CD14-positive monocyte (primary cell): ENCODE measurements around the gene OR5B3. TPM values are rescaled to one million over a fixed set of nuclear protein-coding genes. Genes with fewer than 3 reads are reported as not detected.
"Not testable (repeated sequence)": the region's sequence is repeated elsewhere in the genome, so short reads cannot be mapped to it uniquely, and the experiment has no call there.

ENCODE experiments used
- DNase-seq, 3 donors: peaks; one replicate each; pipeline ENCODE4 v3.0.0-alpha.2; 2011 to 2022
- H2AFZ ChIP-seq: 2 replicates; pipeline ENCODE4 v1.6.0; 2012; ENCODE audit warnings: mild to moderate bottlenecking, low read depth, low read length, inconsistent platforms; ENCODE audit not compliant: insufficient read depth, poor library complexity, severe bottlenecking
- H3K27ac ChIP-seq, 2 donors: 1 replicate in 1 of 2; 2 replicates in 1 of 2; pipeline ENCODE4 v1.5.1; 2012 to 2013; ENCODE audit warnings: low read length in 2 of 2, control low read depth in 1 of 2, inconsistent platforms in 1 of 2, low read depth in 1 of 2, mild to moderate bottlenecking in 1 of 2
- H3K27me3 ChIP-seq, 2 donors: one replicate each; pipeline versions ENCODE4 v1.6.0 to v1.6.1; 2011 to 2013; ENCODE audit warnings: low read length in 2 of 2; ENCODE audit not compliant: control insufficient read depth in 2 of 2, insufficient read depth in 2 of 2
- H3K36me3 ChIP-seq, 2 donors: replicated peaks in 1 of 2; 1 replicate in 1 of 2; 2 replicates in 1 of 2; pipeline versions ENCODE4 v1.5.1 to v1.6.1; 2012 to 2013; ENCODE audit warnings: low read length in 2 of 2, control low read depth in 1 of 2, inconsistent platforms in 1 of 2, mild to moderate bottlenecking in 1 of 2; ENCODE audit not compliant: insufficient read depth in 2 of 2, control insufficient read depth in 1 of 2
- H3K4me1 ChIP-seq, 2 donors: 1 replicate in 1 of 2; 2 replicates in 1 of 2; pipeline versions ENCODE4 v1.5.1 to v1.6.1; 2012 to 2013; ENCODE audit warnings: low read length in 2 of 2, control low read depth in 1 of 2, inconsistent platforms in 1 of 2, mild to moderate bottlenecking in 1 of 2, moderate library complexity in 1 of 2; ENCODE audit not compliant: insufficient read depth in 2 of 2, control insufficient read depth in 1 of 2
- H3K4me2 ChIP-seq: replicated peaks from 2 replicates; pipeline ENCODE3; 2012; ENCODE audit warnings: low read length, moderate library complexity, mild to moderate bottlenecking; ENCODE audit not compliant: poor library complexity, severe bottlenecking; ENCODE audit errors: extremely low read depth
- H3K4me3 ChIP-seq, 3 experiments: fragments of 200-600 bp in 1 of 3; sonication (generic) in 1 of 3; replicated peaks in 1 of 3; 1 replicate in 2 of 3; 2 replicates in 1 of 3; pipeline ENCODE4 v1.5.1; 2011 to 2013; ENCODE audit warnings: low read length in 3 of 3, mild to moderate bottlenecking in 3 of 3, control low read depth in 2 of 3, low read depth in 2 of 3, inconsistent platforms in 1 of 3, moderate library complexity in 1 of 3
- H3K79me2 ChIP-seq: 2 replicates; pipeline ENCODE4 v1.6.0; 2012; ENCODE audit warnings: mild to moderate bottlenecking, control low read depth, inconsistent platforms, low read length, moderate library complexity; ENCODE audit not compliant: insufficient read depth
- H3K9ac ChIP-seq: 2 replicates; pipeline ENCODE4 v1.6.0; 2017; ENCODE audit warnings: low read length, mild to moderate bottlenecking; ENCODE audit not compliant: insufficient read depth, poor library complexity, severe bottlenecking
- H3K9me3 ChIP-seq, 2 donors: replicated peaks in 1 of 2; 1 replicate in 1 of 2; 2 replicates in 1 of 2; pipeline versions ENCODE4 v1.5.1 to v1.6.1; 2012 to 2013; ENCODE audit warnings: low read length in 2 of 2, control low read depth in 1 of 2; ENCODE audit not compliant: control insufficient read depth in 1 of 2, insufficient read depth in 1 of 2
- H4K20me1 ChIP-seq: 2 replicates; pipeline ENCODE4 v1.6.0; 2012; ENCODE audit warnings: mild to moderate bottlenecking, low read length, control low read depth, moderate library complexity; ENCODE audit not compliant: insufficient read depth
- H3K27ac Mint-ChIP-seq, 7 donors: one replicate each; pipeline ENCODE4 v1.8.0; 2020; ENCODE audit warnings: mild to moderate bottlenecking in 7 of 7, mixed read lengths in 7 of 7, moderate library complexity in 6 of 7, inconsistent platforms in 2 of 7
- H3K27me3 Mint-ChIP-seq, 3 donors: one replicate each; pipeline ENCODE4 v1.8.0; 2021 to 2022; ENCODE audit warnings: low read depth in 3 of 3, mild to moderate bottlenecking in 3 of 3, mixed read lengths in 3 of 3, moderate library complexity in 3 of 3, inconsistent platforms in 1 of 3
- H3K36me3 Mint-ChIP-seq, 2 donors: one replicate each; pipeline ENCODE4 v1.8.0; 2020; ENCODE audit warnings: mixed read lengths in 2 of 2, inconsistent platforms in 1 of 2, mild to moderate bottlenecking in 1 of 2
- H3K4me1 Mint-ChIP-seq: one replicate; pipeline ENCODE4 v1.8.0; 2020; ENCODE audit warnings: mild to moderate bottlenecking, mixed read lengths
- H3K4me3 Mint-ChIP-seq, 2 donors: one replicate each; pipeline ENCODE4 v1.8.0; 2020; ENCODE audit warnings: mild to moderate bottlenecking in 2 of 2, mixed read lengths in 2 of 2, moderate library complexity in 1 of 2
- H3K9me3 Mint-ChIP-seq, 7 donors: one replicate each; pipeline ENCODE4 v1.8.0; 2020 to 2022; ENCODE audit warnings: mixed read lengths in 7 of 7, mild to moderate bottlenecking in 6 of 7, moderate library complexity in 6 of 7, inconsistent platforms in 2 of 7
- CTCF ChIP-seq: fragments of 200-600 bp; IDR thresholded peaks from one replicate; pipeline ENCODE4 v1.8.0; 2022; ENCODE audit warnings: antibody characterized with exemption, mild to moderate bottlenecking
- WGBS: methylation state at CpG from one replicate; pipeline ENCODE4 v1.1.5; 2013; ENCODE audit warnings: missing lambda C conversion rate; ENCODE audit not compliant: insufficient coverage; 5-methylcytosine and 5-hydroxymethylcytosine counted together
- intact Hi-C, 2 donors: fragments of 100-400 bp; cut with micrococcal nuclease; formaldehyde crosslinking; loops; one replicate each; pipeline versions ENCODE4 v1.15.0 to v1.15.1; 2023
- polyA plus RNA-seq, 3 donors: library from polyadenylated mRNA; depleted of rRNA in 1 of 3; unstranded in 2 of 3; stranded (reverse) in 1 of 3; fragments of 300-500 nt in 2 of 3; fragments of >200 nt in 1 of 3; fragmentation: Illumina TruSeq in 2 of 3; gene quantifications; 1 replicate in 2 of 3; 2 replicates in 1 of 3; pipeline ENCODE4 v1.2.3, GENCODE V29; 2012 to 2021

The OR5B3 gene
- polyA plus RNA-seq, 3 donors = not detected

DNA sequence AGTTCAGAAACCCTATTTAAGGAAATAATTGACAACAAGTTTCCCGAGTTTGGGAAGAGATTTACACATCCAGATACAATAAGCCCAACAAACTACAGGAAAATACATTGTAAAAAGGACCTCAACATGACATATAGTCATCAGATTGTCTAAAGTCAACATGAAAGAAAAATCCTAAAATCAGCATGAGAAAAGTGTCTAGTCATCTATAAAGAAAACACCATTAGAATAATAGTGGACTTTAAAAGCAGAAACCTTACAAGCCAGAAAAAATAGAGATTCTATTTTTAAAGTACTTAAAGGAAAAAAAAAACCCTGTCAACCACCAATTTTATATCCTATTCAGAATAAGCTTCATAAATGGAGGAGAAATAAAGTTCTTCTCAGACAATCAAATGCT lies 22.6 kb upstream of the OR5B3 start:
- Histone ChIP-seq H3K79me2 (no peaks in the 10 kb centered on the region), H2AFZ (no peak overlapping the region), H3K9me3 (no peaks in the 10 kb centered on the region), H3K9ac (no peak overlapping the region), H3K4me3 (no peak overlapping the region), H3K27me3 (no peaks in the 10 kb centered on the region), H3K4me2 (no peak overlapping the region), H3K36me3 (no peaks in the 10 kb centered on the region), H3K27ac (no peak overlapping the region), H4K20me1 (no peaks in the 10 kb centered on the region), H3K4me1 (no peaks in the 10 kb centered on the region)
- intact Hi-C loops = no loop called here
- H3K4me3 Mint-ChIP-seq = no peak overlapping the region
- no peaks in the 10 kb centered on the region for H3K4me1 Mint-ChIP-seq
- no peak overlapping the region for H3K27ac Mint-ChIP-seq
- H3K27me3 Mint-ChIP-seq = peaks cover 0 to 5% (median 1%) of the 10 kb centered on the region in 3 donors
- H3K9me3 Mint-ChIP-seq = peaks cover 0 to 5% (median 3%) of the 10 kb centered on the region in 7 donors
- no peak for DNase-seq
- H3K36me3 Mint-ChIP-seq = no peaks in the 10 kb centered on the region
- WGBS = no CpG with 5 or more reads among the region's 1 CpG
- TF ChIP-seq CTCF = no peak

DNA sequence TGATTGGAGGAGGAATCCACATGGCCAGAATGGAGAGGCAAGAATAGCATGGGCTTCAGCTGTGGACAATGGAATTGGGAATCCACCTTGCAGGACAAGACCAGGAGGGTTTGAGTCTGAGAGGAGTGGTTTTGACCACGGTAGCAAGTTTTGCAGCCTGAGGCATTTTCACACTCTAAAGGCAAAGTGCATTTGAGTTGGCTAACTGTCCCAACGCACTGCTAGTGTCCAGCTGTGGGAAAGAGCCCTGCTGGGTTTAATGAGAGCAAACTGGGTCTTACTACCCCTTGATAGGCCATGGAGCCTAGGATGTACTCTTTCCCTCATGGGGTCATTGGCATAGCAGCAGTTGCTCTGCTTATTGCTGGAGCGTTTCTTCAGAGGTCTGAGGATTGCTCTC lies 21.3 kb upstream of the OR5B3 start, which contains the start of gene OR5B2:
OR5B2 (minus strand) TSS at position 101 of the 400 bp plus-strand sequence. CDS start 4,860 bp downstream, outside the sequence.
- intact Hi-C loops = no loop called here
- H3K27me3 Mint-ChIP-seq = peaks cover 0 to 5% (median 1%) of the 10 kb centered on the region in 3 donors
- Histone ChIP-seq H4K20me1 (no peaks in the 10 kb centered on the region), H3K4me2 (no peak within 1 kb of the TSS), H3K36me3 (no peaks in the 10 kb centered on the region), H3K27ac (no peak within 1 kb of the TSS), H3K4me3 (no peak within 1 kb of the TSS), H3K4me1 (no peaks in the 10 kb centered on the region), H2AFZ (no peak within 1 kb of the TSS), H3K9ac (no peak within 1 kb of the TSS), H3K79me2 (no peaks in the 10 kb centered on the region), H3K9me3 (no peaks in the 10 kb centered on the region), H3K27me3 (no peaks in the 10 kb centered on the region)
- peaks cover 0 to 5% (median 3%) of the 10 kb centered on the region in 7 donors for H3K9me3 Mint-ChIP-seq
- DNase-seq = no peak
- H3K27ac Mint-ChIP-seq = no peak within 1 kb of the TSS
- WGBS = 79% methylated on average over 3 of the region's 3 CpGs
- no peak within 1 kb of the TSS for H3K4me3 Mint-ChIP-seq
- TF ChIP-seq CTCF = no peak
- no peaks in the 10 kb centered on the region for H3K4me1 Mint-ChIP-seq
- H3K36me3 Mint-ChIP-seq = no peaks in the 10 kb centered on the region

DNA sequence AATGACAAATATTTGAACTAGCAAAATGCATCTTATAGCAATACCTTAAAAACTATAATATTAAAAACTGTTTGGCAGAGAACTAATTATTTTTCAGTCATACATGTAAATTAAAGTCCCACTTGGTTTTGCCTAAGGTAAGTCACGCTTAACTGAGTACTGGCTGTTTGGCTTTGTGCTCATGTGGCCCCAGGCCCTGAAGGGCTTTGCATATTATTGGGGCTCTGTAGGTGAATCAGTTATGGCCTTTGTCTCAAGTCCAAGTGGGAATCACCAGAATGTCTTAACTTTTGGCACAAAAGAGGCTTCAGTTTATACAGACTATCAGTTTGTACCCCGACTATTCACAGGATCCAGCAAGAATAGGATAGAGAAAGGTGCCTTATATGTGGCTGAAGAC lies 7.1 kb downstream of the OR5B3 start:
- H3K27me3 ChIP-seq, H3K4me2 ChIP-seq, intact Hi-C loops, H3K9me3 ChIP-seq, H4K20me1 ChIP-seq, H3K4me1 ChIP-seq, H3K79me2 ChIP-seq, DNase-seq, H2AFZ ChIP-seq, H3K27me3 Mint-ChIP-seq, H3K4me3 ChIP-seq, H3K27ac ChIP-seq, H3K9ac ChIP-seq, H3K4me1 Mint-ChIP-seq, H3K36me3 Mint-ChIP-seq, H3K4me3 Mint-ChIP-seq, H3K27ac Mint-ChIP-seq, H3K36me3 ChIP-seq, H3K9me3 Mint-ChIP-seq: not testable (repeated sequence)
- no CpG with 5 or more reads among the region's 2 CpGs for WGBS
